GM18511 (cell line): ENCODE measurements around the gene MRPS34.
"Not testable (repeated sequence)": the region's sequence is repeated elsewhere in the genome, so short reads cannot be mapped to it uniquely, and the experiment has no call there.

ENCODE experiments used
- ATAC-seq: cut with Tn5 transposase; IDR thresholded peaks from one replicate; pipeline ENCODE4 v1.9.1; 2021; ENCODE audit warnings: mild to moderate bottlenecking, moderate library complexity; ENCODE audit not compliant: unreplicated experiment

Gene MRPS34

GRCh38 chr16:1757714-1758461 is 15.0 kb downstream of the MRPS34 start:
- no peak for ATAC-seq

- ATAC-seq: no peak
These were observed 18.7 kb downstream of the MRPS34 start for GRCh38 chr16:1754204-1754603.

GRCh38 chr16:1752853-1753252 is 20.1 kb downstream of the MRPS34 start:
- no peak for ATAC-seq

GRCh38 chr16:1751946-1752345 is 21.0 kb downstream of the MRPS34 start:
- ATAC-seq: no peak

- no peak for ATAC-seq
These were observed 23.5 kb downstream of the MRPS34 start for GRCh38 chr16:1749152-1750117.

GRCh38 chr16:1747934-1748333 is 25.0 kb downstream of the MRPS34 start:
- ATAC-seq: no peak

GRCh38 chr16:1746693-1747195 is 26.2 kb downstream of the MRPS34 start:
- ATAC-seq: no peak

- ATAC-seq: no peak
These were observed 26.8 kb downstream of the MRPS34 start for GRCh38 chr16:1745900-1746692.

GRCh38 chr16:1745181-1745899 is 27.6 kb downstream of the MRPS34 start:
- no peak for ATAC-seq

- ATAC-seq: no peak
These were observed 28.5 kb downstream of the MRPS34 start for GRCh38 chr16:1744338-1744840.

GRCh38 chr16:1743376-1744337 is 29.3 kb downstream of the MRPS34 start:
- no peak for ATAC-seq

GRCh38 chr16:1741553-1742165 is 31.3 kb downstream of the MRPS34 start:
- ATAC-seq: no peak

- ATAC-seq: no peak
These were observed 32.0 kb downstream of the MRPS34 start for GRCh38 chr16:1740781-1741490.

GRCh38 chr16:1740234-1740633 is 32.7 kb downstream of the MRPS34 start:
- no peak for ATAC-seq

- no peak for ATAC-seq
These were observed 38.1 kb downstream of the MRPS34 start for GRCh38 chr16:1734816-1735215.

GRCh38 chr16:1734123-1734522 is 38.8 kb downstream of the MRPS34 start:
- ATAC-seq: no peak

- not testable (repeated sequence) for ATAC-seq
These were observed 40.4 kb downstream of the MRPS34 start for GRCh38 chr16:1732551-1732987.

- ATAC-seq: no peak
These were observed 40.9 kb downstream of the MRPS34 start for GRCh38 chr16:1732071-1732470.
